Mesendoderm (in vitro differentiated cells): ENCODE data around the gene FAF1.
"Not testable (repeated sequence)": the region's sequence is repeated elsewhere in the genome, so short reads cannot be mapped to it uniquely, and the experiment has no call there.

Source experiments
- DNase-seq: peaks from one replicate; pipeline ENCODE4 v3.0.0; 2013
- H2AK5ac ChIP-seq: 2 replicates; pipeline ENCODE4 v1.6.1; 2013; ENCODE audit warnings: low read length, inconsistent platforms
- H2BK120ac ChIP-seq: 2 replicates; pipeline ENCODE4 v1.6.1; 2013; ENCODE audit warnings: low read depth, mild to moderate bottlenecking, low read length, moderate library complexity, mixed read lengths
- H2BK15ac ChIP-seq: replicated peaks from 2 replicates; pipeline ENCODE4 v1.6.1; 2013; ENCODE audit warnings: low read depth, mild to moderate bottlenecking, moderate library complexity
- H2BK5ac ChIP-seq: 2 replicates; pipeline ENCODE4 v1.6.1; 2013; ENCODE audit warnings: low read length, inconsistent platforms
- H3K18ac ChIP-seq: 2 replicates; pipeline ENCODE4 v1.6.1; 2013; ENCODE audit warnings: mild to moderate bottlenecking, low read length, mixed read lengths
- H3K23ac ChIP-seq: one replicate; pipeline ENCODE4 v1.6.1; 2013; ENCODE audit warnings: low read length
- H3K27ac ChIP-seq: 2 replicates; pipeline ENCODE4 v1.5.1; 2013; ENCODE audit warnings: low read depth, mild to moderate bottlenecking, inconsistent platforms, low read length, moderate library complexity
- H3K27me3 ChIP-seq: 2 replicates; pipeline ENCODE4 v1.6.1; 2013; ENCODE audit warnings: low read length, control low read depth, mild to moderate bottlenecking, inconsistent platforms; ENCODE audit not compliant: insufficient read depth, poor library complexity
- H3K36me3 ChIP-seq: 2 replicates; pipeline ENCODE4 v1.6.1; 2013; ENCODE audit warnings: low read length, inconsistent platforms; ENCODE audit not compliant: control insufficient read depth, insufficient read depth
- H3K4ac ChIP-seq: one replicate; pipeline ENCODE4 v1.6.1; 2013; ENCODE audit warnings: low read depth, mild to moderate bottlenecking, low read length, moderate library complexity
- H3K4me1 ChIP-seq: 2 replicates; pipeline ENCODE4 v1.6.1; 2013; ENCODE audit warnings: low read depth, low read length, inconsistent platforms; ENCODE audit not compliant: control insufficient read depth
- H3K4me2 ChIP-seq: 2 replicates; pipeline ENCODE4 v1.6.1; 2013; ENCODE audit warnings: low read length
- H3K4me3 ChIP-seq: 2 replicates; pipeline ENCODE4 v1.5.1; 2013; ENCODE audit warnings: mild to moderate bottlenecking, low read length
- H3K56ac ChIP-seq: one replicate; pipeline ENCODE4 v1.6.1; 2013; ENCODE audit warnings: low read length
- H3K79me1 ChIP-seq: 2 replicates; pipeline ENCODE4 v1.6.1; 2013; ENCODE audit warnings: low read length, inconsistent platforms
- H3K79me2 ChIP-seq: 2 replicates; pipeline ENCODE4 v1.6.1; 2013; ENCODE audit warnings: mild to moderate bottlenecking, low read length; ENCODE audit not compliant: control insufficient read depth, insufficient read depth
- H3K9ac ChIP-seq: 2 replicates; pipeline ENCODE4 v1.6.1; 2013; ENCODE audit warnings: low read length, inconsistent platforms
- H4K5ac ChIP-seq: one replicate; pipeline ENCODE4 v1.6.1; 2013; ENCODE audit warnings: low read length
- H4K8ac ChIP-seq: one replicate; pipeline ENCODE4 v1.6.1; 2013; ENCODE audit warnings: low read depth, mild to moderate bottlenecking, control low read depth, low read length, moderate library complexity
- WGBS: extraction: QIAGEN DNeasy Blood & Tissue Kit; methylation state at CpG from one replicate; pipeline ENCODE4 v1.1.7; 2013; ENCODE audit warnings: low lambda C conversion rate, missing lambda C conversion rate; ENCODE audit not compliant: insufficient coverage; ENCODE audit errors: extremely low coverage; 5-methylcytosine and 5-hydroxymethylcytosine counted together

The FAF1 gene

DNA sequence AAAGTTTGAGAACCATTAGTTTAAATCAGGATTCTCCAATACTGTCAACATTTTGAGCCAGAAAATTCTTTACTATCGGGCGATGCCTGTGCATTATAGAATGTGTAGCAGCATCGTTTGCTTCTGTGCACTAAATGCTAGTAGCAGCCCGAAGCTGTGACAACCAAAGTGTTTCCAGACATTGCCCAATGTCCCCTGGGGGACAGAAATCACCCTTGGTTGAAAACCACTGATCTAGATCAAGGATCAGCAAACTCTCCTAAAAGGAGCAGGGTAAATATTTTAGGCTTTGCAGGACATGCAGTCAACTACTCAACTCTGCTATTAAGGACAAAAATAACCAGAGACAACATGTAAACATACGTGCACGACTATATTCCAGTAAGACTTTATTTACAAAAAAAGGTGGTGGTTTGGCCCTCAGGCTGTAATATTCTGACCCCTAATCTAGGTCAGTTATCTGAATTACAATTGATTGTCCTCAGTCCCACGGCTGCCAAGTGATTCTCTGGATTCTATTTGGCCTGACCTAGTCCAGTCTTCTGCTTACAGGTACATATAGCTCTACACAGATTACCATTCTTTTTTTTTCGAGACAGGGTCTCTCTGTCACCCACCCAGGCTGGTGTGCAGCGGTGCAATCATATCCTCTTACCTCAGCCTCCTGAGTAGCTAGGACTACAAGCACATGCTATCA, 10.6 kb downstream of the FAF1 start:
- no peak overlapping the region for H3K4ac ChIP-seq
- no peak overlapping the region for H3K27ac ChIP-seq
- H2AK5ac ChIP-seq, result no peak overlapping the region
- H3K27me3 ChIP-seq, result no peaks in the 10 kb centered on the region
- no peak overlapping the region for H4K5ac ChIP-seq
- H3K56ac ChIP-seq, result no peak overlapping the region
- H2BK5ac ChIP-seq, result no peak overlapping the region
- no peak overlapping the region for H3K4me3 ChIP-seq
- peaks cover 37% of the 10 kb centered on the region for H3K79me2 ChIP-seq
- H4K8ac ChIP-seq, result no peak overlapping the region
- peaks cover 20% of the 10 kb centered on the region for H3K79me1 ChIP-seq
- H3K23ac ChIP-seq, result no peak overlapping the region
- WGBS, result no CpG with 5 or more reads among the region's 9 CpGs
- H3K9ac ChIP-seq, result no peak overlapping the region
- no peak for DNase-seq
- no peak overlapping the region for H2BK15ac ChIP-seq
- H2BK120ac ChIP-seq, result no peak overlapping the region
- H3K4me1 ChIP-seq, result no peaks in the 10 kb centered on the region
- no peaks in the 10 kb centered on the region for H3K36me3 ChIP-seq
- no peak overlapping the region for H3K18ac ChIP-seq
- no peak overlapping the region for H3K4me2 ChIP-seq

DNA sequence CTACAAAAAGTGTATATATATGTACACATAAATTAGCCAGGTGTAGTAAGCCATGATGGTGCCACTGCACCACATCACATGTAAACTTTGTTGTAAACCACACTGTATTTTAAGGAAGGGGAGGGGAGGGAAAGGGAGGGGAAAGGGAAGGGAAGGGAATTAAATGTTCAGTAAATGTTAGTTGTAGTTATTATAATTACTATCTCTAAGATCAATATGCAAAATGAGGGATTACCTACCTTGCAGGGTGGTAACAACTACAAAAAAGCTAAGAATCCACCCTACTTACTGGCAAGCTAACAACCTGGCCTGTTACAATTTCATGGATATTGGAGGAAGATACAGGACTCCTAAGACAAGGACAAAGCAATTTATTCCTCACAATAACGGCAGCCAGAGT, 17.7 kb downstream of the FAF1 start:
- DNase-seq, result no peak
- no CpG with 5 or more reads among the region's 1 CpG for WGBS

DNA sequence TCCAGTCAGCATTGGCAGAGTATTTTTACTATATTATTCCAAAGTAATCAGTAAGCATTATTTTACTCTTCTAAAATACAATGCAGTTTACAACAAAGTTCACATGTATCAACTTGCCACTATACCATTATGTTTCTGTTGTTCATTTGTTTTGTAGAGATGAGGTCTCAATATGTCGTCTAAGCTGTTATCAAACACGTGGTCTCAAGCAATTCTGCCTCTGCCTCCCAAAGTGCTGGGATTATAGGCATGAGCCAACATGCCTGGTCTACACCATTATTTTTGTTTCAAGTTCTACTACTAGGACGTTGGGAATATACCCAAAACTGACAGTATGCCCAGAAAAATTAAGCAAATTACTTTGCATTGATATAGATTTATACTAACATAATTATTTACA, 19.8 kb downstream of the FAF1 start:
- no peak overlapping the region for H2AK5ac ChIP-seq
- no peaks in the 10 kb centered on the region for H3K36me3 ChIP-seq

More for the DNA sequence above, 17.7 kb downstream of the FAF1 start:
- Histone ChIP-seq H3K56ac (no peak overlapping the region), H3K79me1 (peaks cover 19% of the 10 kb centered on the region), H3K4me1 (no peaks in the 10 kb centered on the region), H3K18ac (no peak overlapping the region), H3K9ac (no peak overlapping the region), H3K23ac (no peak overlapping the region), H3K27me3 (no peaks in the 10 kb centered on the region), H3K4ac (no peak overlapping the region), H2BK15ac (no peak overlapping the region), H3K4me2 (no peak overlapping the region), H3K36me3 (no peaks in the 10 kb centered on the region), H3K79me2 (peaks cover 23% of the 10 kb centered on the region), H2BK5ac (no peak overlapping the region), H3K27ac (no peak overlapping the region), H4K5ac (no peak overlapping the region), H2AK5ac (no peak overlapping the region), H2BK120ac (no peak overlapping the region), H3K4me3 (no peak overlapping the region), H4K8ac (no peak overlapping the region)

DNA sequence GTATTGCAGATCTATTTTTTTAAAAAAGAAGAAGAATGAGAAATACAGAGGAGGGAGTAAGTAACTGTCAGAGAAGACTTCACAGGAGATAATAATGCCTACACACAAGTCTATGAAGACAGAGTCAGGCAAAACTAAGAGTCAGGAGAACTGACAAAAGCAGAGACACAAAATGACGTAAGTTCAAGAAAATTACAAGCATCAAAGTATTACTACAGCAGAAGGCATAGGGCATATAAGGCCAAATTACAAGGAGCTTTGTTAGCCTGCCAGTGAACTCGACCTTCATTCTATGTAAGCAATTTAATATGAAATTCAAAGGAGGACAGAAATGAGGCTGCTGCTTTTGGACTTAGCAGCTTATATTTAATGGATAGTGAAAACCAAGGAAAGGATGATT, 23.7 kb downstream of the FAF1 start:
- H2AK5ac ChIP-seq, result no peak overlapping the region
- H3K36me3 ChIP-seq, result no peaks in the 10 kb centered on the region
- peaks cover 5% of the 10 kb centered on the region for H3K79me1 ChIP-seq
- no peak overlapping the region for H2BK120ac ChIP-seq
- WGBS, result no CpG with 5 or more reads among the region's 2 CpGs
- H3K23ac ChIP-seq, result no peak overlapping the region
- no peaks in the 10 kb centered on the region for H3K4me1 ChIP-seq
- no peak overlapping the region for H3K56ac ChIP-seq
- no peak overlapping the region for H3K18ac ChIP-seq
- no peak overlapping the region for H3K4me3 ChIP-seq
- H3K9ac ChIP-seq, result no peak overlapping the region
- H3K27me3 ChIP-seq, result no peaks in the 10 kb centered on the region
- H3K27ac ChIP-seq, result no peak overlapping the region
- H3K79me2 ChIP-seq, result peaks cover 5% of the 10 kb centered on the region
- H4K8ac ChIP-seq, result no peak overlapping the region
- no peak overlapping the region for H2BK5ac ChIP-seq
- no peak for DNase-seq
- H3K4ac ChIP-seq, result no peak overlapping the region
- no peak overlapping the region for H4K5ac ChIP-seq
- no peak overlapping the region for H2BK15ac ChIP-seq
- no peak overlapping the region for H3K4me2 ChIP-seq

More for the DNA sequence above, 19.8 kb downstream of the FAF1 start:
- Histone ChIP-seq H3K4me3 (no peak overlapping the region), H3K27ac (no peak overlapping the region), H2BK120ac (no peak overlapping the region), H3K79me1 (peaks cover 12% of the 10 kb centered on the region), H2BK15ac (no peak overlapping the region), H3K18ac (no peak overlapping the region), H3K4ac (no peak overlapping the region), H3K9ac (no peak overlapping the region), H3K79me2 (peaks cover 14% of the 10 kb centered on the region), H3K4me1 (no peaks in the 10 kb centered on the region), H4K5ac (no peak overlapping the region), H3K23ac (no peak overlapping the region), H4K8ac (no peak overlapping the region), H3K27me3 (no peaks in the 10 kb centered on the region), H3K56ac (no peak overlapping the region), H2BK5ac (no peak overlapping the region), H3K4me2 (no peak overlapping the region)
- WGBS, result no CpG with 5 or more reads among the region's 3 CpGs
- DNase-seq, result no peak

DNA sequence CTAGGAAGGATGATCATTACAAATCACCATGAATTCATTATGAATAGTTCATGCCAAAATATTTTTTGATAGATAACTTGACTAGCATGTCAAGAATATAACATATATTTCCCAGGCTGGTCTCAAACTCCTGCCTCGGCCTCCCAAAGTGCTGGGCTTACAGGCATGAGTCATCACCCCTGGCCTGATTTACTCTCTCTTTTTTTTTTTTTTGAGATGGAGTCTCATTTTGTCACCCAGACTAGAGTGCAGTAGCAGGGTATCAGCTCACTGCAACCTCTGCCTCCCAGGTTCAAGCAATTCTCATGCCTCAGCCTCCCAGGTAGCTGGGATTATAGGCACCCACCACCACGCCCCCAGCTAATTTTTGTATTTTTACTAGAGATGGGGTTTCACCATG, 24.8 kb downstream of the FAF1 start:
- not testable (repeated sequence) for H3K18ac ChIP-seq, H2BK15ac ChIP-seq, H3K36me3 ChIP-seq, H3K79me1 ChIP-seq, H3K4ac ChIP-seq, H3K9ac ChIP-seq, DNase-seq, H3K27ac ChIP-seq, H3K27me3 ChIP-seq, H2BK120ac ChIP-seq, H3K23ac ChIP-seq, H3K4me2 ChIP-seq, H3K79me2 ChIP-seq, H3K56ac ChIP-seq, H3K4me1 ChIP-seq, H2AK5ac ChIP-seq, H4K8ac ChIP-seq, H3K4me3 ChIP-seq, H4K5ac ChIP-seq, H2BK5ac ChIP-seq
- WGBS, result no CpG with 5 or more reads among the region's 2 CpGs

DNA sequence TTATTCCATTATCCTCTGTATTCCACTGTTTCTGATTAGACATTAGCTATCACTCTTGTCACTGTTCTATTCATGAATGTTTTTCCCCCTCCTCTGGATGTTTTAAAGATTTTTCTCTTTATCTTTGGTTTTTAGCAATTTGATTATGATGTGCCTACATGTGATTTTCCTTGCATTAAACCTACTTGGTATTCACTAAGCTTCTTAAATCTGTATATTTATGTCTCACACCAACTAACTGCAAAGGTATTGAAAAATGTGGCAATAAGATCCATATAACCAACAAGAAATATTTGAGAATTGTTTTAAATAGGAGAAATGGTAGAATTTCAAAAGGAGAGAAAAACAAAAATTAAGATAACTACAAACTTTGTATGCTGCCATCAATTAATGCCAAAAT, 25.2 kb downstream of the FAF1 start:
- no peak overlapping the region for H4K5ac ChIP-seq
- no peak overlapping the region for H3K4me2 ChIP-seq
- H3K4me3 ChIP-seq, result no peak overlapping the region
- H2BK120ac ChIP-seq, result no peak overlapping the region
- peaks cover 5% of the 10 kb centered on the region for H3K79me2 ChIP-seq
- H3K56ac ChIP-seq, result no peak overlapping the region
- no peak overlapping the region for H2BK15ac ChIP-seq
- no peaks in the 10 kb centered on the region for H3K27me3 ChIP-seq
- no peak overlapping the region for H2BK5ac ChIP-seq
- H2AK5ac ChIP-seq, result no peak overlapping the region
- H3K18ac ChIP-seq, result no peak overlapping the region
- no peak overlapping the region for H3K9ac ChIP-seq
- H4K8ac ChIP-seq, result no peak overlapping the region
- H3K27ac ChIP-seq, result no peak overlapping the region
- H3K36me3 ChIP-seq, result no peaks in the 10 kb centered on the region
- DNase-seq, result no peak
- H3K79me1 ChIP-seq, result peaks cover 5% of the 10 kb centered on the region
- no peak overlapping the region for H3K4ac ChIP-seq
- no peaks in the 10 kb centered on the region for H3K4me1 ChIP-seq
- no peak overlapping the region for H3K23ac ChIP-seq
